Hippocampal formation (tissue), 2 donors: ENCODE measurements around the gene TPGS1.

Experiments used
- DNase-seq, 2 donors: peaks; one replicate each; lab custom pipeline; 2025; lab: John Stamatoyannopoulos, UW

TPGS1 gene

DNA sequence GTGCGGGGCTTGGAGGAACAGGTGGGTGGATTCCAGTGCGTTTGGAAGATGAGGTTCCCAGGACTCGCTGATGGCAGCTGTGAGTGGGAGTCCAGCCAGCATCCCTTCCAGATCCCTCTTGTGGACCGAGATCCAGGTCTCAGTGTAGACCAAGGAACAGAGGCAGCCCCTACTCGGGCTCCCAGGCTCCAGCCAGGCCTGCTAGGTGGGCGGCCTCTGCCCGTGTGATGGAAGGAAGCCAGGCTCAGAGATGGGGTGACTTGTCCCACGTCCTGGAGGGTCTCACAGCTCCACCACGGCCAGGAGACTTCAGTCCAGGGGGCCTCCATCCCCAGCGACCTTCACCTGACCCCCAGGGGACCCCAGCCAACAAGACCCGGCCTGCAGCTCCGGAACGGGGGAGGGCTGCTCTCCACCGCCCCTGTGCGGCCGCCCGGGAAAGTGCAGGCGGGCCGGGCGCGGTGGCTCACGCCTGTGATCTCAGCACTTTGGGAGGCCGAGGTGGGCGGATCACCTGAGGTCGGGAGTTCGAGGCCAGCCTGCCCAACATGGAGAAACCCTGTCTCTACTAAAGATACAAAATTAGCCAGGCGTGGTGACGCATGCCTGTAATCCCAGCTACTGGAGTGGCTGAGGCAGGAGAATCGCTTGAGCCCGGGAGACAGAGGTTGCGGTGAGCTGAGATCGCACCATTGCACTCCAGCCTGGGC, 11.7 kb upstream of the TPGS1 start:
- no peak for DNase-seq

DNA sequence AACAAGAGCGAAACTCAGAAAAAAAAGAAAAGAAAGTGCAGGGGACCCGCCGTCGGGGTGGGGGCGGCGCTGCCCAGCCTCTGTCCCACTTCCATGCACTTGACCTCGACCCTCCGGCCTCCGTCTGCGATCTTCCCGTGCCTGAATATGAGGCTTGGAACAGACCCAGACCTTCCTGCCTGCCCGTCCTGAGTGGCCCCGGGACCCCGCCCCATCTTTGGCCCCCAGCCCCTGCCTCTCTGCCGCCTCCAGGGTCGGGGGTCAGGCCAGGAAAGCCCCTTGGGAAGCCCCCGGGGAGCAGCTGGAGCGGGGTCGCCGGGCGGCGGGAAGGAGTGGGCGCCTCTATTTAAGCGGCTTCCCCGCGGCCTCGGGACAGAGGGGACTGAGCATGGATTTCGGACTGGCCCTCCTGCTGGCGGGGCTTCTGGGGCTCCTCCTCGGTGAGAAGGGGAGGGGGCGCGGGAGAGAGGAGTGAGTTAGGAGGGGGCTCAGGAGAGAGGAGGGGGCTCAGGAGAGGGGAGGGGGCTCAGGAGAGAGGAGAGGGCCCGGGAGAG, 11.1 kb upstream of the TPGS1 start, which contains the start of gene MADCAM1:
TSS of gene MADCAM1 (plus strand) at position 375 of the 554 bp plus-strand sequence. CDS start at position 389, 14 bp downstream.
- DNase-seq = no peak

DNA sequence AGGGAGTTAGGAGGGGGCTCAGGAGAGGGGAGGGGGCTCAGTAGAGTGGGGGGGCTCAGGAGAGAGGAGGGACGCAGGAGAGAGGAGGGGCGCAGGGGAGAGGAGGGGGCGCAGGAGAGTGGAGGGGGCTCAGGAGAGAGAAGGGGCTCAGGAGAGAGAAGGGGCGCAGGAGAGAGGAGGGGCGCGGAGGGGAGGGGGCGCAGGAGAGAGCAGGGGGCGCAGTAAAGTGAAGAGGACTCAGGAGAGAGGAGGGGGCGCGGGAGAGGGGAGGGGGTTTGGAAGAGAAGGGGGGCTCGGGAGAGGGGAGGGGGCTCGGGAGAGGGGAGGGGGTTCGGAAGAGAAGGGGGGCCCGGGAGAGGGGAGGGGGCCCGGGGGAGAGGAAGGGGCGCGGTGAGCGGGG, 10.3 kb upstream of the TPGS1 start:
- no peak for DNase-seq

DNA sequence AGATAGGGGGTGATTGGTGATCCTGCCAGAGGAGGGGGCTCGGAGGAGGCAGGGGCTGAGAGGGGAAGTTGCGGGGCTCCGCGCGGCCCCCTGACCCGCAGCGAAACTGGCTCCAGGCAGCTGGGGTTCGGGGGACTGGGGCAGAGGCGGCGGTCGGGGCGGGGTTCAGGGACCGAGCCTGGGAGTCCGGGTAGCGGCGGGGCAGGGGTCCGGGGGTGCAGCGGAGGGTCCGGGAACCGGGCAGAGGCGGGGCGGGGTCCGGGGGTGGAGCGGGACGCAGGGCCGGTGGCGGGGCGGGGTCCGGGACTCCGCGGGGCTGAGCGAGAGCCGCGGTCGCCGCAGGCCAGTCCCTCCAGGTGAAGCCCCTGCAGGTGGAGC, 9.8 kb upstream of the TPGS1 start:
- no peak for DNase-seq

DNA sequence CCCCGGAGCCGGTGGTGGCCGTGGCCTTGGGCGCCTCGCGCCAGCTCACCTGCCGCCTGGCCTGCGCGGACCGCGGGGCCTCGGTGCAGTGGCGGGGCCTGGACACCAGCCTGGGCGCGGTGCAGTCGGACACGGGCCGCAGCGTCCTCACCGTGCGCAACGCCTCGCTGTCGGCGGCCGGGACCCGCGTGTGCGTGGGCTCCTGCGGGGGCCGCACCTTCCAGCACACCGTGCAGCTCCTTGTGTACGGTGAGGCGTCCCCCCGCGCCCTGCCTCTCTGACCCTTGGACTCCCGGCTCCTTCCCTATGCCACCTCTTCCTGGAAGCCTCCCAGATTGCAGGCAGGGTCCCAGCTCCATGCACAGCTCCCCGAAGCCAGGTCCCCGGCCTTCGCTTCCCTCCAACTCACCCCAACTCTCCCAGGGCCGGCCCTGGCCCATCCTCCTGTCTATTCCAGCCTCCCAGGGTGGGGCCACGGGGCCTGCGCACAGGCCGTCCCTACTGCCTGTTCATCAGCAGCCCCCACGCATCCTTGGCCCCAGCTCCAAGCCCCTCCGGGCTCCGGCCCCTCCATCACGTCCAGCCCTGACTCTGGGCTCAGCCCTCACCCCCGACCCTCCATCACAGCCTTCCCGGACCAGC, 9.3 kb upstream of the TPGS1 start:
- no peak for DNase-seq

DNA sequence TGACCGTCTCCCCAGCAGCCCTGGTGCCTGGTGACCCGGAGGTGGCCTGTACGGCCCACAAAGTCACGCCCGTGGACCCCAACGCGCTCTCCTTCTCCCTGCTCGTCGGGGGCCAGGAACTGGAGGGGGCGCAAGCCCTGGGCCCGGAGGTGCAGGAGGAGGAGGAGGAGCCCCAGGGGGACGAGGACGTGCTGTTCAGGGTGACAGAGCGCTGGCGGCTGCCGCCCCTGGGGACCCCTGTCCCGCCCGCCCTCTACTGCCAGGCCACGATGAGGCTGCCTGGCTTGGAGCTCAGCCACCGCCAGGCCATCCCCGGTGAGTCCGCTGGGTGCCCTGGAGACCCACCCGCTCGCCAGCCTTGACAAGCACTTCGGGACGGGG, 8.8 kb upstream of the TPGS1 start:
- DNase-seq = no peak

DNA sequence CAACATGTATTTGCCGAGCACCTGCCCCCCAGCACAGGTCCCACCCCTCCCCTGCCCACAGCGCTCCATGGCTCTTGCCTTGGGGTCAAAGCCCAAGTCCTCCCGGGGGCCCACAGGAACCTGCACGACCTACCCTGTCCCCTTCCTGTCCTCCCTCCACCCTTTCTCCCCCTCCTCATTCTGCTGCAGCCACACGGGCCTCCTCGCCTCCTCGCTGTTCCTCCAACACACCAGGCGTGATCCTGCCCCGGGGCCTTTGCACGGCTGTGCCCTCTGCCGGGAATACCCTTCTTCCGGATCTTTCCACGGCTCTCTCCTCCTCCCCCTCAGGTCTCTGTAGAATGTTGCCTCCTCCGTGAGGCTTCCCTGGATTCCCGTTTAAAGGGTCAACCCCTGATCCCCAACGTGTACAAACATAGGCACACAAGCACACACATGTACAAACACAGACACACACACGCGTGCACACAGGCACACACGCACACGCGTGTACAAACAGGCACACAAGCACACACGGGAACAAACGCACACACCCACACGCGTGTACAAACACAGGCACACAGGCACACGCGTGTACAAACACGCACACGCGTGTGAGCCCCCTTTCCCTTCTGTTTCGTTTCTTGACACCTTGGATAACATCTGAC, 8.2 kb upstream of the TPGS1 start:
- DNase-seq = no peak

DNA sequence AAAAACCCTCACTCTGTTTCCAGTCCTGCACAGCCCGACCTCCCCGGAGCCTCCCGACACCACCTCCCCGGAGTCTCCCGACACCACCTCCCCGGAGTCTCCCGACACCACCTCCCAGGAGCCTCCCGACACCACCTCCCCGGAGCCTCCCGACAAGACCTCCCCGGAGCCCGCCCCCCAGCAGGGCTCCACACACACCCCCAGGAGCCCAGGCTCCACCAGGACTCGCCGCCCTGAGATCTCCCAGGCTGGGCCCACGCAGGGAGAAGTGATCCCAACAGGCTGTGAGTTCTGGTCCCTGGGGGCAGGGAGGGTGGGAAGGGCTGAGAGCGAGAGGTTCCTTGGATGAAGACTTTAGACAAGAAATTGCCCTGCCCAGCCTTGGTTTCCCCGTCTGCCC, 5.7 kb upstream of the TPGS1 start:
- DNase-seq = no peak

DNA sequence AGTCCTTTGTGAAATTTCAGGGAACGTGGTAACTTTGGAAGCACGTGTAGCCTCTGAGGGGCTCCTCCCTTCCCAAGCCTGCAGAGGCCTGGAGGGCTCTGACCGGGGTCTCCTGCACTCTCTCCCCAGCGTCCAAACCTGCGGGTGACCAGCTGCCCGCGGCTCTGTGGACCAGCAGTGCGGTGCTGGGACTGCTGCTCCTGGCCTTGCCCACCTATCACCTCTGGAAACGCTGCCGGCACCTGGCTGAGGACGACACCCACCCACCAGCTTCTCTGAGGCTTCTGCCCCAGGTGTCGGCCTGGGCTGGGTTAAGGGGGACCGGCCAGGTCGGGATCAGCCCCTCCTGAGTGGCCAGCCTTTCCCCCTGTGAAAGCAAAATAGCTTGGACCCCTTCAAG, 2.7 kb upstream of the TPGS1 start:
- DNase-seq = no peak

DNA sequence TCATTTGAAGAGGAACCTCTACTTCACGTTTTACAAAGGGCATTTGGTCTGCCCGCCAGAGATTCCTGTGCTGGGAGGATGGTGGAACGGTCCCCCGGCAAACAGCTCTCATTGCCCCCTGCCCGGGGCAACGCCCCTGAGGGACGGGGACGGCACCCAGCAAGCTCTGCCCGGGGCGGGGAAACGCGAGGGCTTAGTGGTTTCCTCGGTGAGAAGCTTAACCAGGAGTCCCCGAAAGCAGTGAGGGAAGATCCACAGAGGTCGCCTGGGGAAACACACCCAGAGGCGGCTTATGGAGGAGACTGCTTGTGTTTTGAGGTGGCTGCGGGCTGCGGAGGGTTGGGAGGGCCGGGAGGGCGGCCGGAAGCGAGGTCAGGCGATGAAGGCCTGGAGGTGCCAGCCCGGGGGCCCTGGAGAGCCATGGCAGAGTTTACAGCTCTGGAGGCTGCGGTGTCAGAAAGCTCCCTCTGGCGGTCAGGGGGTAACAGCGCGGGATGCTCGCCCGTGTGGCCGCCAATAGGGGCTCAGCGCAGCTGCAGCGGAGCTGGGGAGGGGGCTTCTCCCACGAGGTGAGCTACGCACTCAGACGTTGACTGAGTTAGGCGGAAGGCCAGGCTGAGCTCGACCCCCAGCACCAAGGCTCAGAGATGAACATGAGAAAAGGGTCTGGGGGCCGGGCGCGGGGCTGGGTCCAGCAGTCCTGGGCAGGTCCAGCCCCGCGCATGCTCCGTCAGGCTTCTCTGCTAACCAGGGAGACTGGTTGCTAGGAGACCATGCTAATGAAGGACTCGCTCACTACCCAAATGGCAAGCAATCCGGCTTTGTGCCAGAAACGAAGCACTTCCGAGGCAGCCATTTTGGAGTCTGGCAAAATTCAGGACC, 652 bp upstream of the TPGS1 start:
- peak; percentile 99 to 100 for DNase-seq

DNA sequence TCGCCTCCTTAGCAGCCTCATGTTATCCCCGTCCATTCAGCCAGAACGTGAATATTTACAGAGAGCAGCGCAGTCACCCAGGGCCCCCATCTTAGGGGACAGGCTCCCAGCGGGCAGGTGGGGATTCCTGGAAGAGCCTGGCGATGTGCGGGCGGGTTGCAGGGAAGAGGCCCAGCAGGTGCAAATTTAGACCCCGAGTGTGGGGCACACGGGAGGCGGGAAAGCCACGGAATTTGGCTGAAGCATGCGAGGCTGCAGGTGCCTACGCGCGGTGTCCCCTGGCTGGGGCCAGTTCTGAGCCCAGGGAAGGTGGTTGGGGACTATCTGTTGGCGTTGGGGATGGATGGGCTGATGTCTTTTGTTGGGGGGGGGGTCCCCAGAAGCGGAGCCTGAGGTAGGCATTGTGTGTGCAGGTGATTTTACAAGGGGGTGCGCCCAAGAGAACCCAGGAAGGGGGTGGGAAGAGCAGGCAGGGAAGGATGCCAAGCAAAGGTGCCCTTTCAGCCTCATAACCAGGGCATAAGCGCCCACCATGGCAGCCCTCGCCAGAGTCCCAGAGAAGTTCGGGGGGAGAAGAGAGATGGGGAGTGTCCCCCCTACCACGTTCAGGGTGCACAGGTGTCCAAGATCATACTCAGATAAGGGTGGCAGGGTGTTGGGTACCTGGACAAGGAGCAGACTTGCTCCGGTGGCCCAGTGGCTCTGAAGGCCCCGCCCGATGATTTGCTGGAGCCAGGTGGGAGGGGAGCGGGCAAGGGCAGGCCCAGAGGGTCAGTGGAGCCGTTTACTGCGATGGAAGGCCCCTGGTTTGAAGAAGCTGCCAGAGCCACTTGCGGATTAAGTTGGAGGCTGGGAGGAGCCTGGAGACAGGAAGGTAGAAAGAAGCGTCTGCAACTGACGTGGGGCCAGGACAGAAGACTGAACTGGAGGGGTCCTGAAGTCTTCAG, 1.2 kb downstream of the TPGS1 start:
- no peak for DNase-seq

DNA sequence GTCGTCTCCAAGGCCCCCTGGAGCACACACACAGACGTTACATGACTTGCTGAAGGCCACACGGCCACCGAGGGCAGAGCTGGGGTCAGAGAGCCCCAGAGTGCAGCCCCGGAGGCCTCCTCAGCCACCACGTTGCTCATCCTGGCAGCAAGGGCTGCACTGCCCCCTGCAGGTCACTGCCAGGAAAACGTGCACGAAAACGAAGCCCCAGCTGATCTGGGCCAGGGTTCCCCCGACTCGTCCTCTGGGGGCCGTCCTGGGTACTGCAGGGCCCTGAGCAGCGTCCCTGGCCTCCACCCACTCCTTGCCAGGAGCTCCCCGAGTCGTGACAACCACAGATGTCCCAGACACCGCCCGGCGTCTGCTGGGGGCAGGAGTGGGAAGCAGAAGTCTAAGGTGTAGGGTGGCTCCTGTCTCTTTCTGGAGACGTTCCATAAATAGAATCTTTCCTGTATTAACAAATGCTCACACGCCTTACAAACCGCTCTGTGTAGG, 3.4 kb downstream of the TPGS1 start:
- DNase-seq = peak; percentile 65 to 66

DNA sequence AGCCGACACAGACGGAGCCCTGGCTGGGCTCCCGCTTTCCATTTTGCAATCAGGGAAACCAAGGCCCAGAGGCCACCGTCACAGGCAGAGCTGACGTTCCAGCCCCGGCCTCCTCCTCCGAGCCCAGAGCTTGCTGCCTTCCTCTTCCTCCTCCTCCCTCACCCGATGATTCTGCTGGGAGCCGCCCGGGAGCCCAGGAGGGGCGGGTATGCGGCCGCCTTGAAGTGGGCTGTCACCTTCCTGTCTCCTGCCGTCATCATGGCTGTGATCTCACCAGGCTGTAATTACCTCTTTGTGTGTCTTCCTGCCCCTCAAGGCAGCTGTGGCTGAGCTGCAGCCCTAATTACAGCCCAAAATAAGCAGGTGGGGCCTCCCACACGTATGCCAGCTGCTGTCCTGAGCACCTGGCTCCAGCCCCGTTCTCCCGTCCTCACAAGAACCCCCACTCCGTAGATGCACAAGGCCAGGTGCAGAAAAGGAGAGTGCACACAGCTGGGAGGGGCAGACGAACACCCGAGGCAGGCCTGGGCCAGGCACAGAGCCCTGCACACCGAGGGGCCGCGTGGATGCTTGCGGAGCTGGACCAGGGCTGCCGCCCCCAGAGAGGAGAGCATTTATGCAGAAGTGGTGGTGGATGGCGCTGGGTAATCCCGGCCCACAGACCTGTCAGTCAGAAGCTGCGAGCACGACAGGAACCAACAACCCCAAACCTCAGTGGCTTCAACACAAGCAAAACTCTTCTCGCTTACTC, 4.0 kb downstream of the TPGS1 start:
- no peak for DNase-seq

DNA sequence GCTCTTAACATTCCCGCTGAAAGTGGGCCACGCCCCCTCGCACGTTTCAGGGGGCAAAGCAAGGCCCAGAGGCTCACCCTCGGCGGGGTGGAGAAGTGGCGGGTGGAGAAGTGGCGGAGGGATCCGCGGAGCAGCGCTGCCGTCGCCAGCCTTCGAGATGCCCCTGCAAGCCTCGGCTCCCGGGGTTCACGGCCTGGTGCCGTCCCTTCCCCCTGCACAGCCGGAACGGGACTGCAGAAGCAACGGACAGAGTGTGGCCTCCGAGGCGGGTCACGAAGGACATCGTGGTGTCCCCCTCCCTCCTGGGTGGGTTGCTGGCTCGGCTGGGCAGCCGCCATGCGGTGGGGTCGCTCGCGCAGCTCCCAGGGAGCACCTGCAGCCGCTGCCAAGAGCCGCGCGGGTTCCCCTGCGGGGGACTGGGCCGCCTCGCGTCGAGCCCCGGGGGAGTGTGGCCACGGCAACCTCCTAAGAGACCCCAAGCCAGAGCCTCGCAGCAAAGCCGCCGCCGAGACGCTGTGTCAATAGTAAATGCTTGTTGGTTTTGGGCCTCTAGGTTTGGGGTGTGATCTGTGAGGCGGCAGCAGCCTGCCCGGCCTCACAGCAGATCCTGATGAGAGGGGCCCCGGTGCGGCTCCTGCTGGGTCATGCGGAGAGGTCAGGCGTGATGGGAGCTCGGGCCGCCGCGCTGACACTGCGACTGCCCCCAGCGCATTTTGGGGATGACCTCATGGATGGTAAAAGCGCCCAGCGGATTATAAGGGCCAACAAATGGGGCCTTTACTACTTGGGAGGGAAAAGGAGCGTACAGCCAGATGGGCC, 5.5 kb downstream of the TPGS1 start:
- DNase-seq = no peak

DNA sequence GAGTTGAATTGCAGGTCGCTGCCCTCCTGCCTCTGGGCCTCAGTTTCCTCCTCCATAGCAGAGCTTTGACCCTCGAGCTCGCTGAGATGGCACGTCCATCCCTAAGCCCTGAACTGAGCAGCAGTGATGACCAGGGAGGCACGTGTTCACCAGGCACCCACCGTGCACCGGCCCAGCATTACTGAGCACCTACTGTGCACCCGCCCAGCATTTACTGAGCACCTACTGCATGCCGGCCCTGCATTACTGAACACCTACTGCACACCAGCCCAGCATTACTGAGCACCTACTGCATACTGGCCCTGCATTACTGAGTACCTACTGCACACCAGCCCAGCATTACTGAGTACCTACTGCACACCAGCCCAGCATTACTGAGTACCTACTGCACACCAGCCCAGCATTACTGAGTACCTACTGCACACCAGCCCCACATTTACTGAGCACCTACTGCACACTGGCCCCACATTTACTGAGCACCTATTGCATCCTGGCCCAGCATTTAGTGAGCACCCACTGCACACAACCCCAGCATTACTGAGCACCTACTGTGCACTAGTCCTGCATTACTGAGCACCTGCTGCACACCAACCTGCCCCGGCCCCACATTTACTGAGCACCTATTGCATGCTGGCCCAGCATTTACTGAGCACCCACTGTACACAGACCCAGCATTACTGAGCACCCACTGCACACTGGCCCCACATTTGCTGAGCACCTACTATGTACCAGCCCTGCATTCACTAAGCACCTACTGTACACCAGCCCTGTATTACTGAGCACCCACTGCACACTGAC, 6.3 kb downstream of the TPGS1 start:
- no peak for DNase-seq

DNA sequence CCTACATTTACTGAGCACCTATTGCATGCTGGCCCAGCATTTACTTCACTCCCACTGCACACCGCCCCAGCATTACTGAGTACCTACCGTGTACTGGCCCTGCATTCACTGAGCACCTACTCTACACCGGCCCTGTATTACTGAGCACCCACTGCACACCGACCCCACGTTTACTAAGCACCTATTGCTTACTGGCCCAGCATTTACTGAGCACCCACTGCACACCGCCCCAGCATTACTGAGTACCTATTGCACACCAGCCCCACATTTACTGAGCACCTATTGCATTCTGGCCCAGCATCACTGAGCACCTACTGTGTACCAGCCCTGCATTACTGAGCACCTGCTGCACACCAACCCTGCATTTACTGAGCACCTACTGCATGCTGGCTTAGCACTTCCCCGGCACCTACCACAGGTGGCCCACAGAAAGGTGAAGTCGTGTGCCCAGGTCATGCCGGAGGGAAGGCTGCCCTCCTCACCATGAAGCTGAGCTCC, 6.9 kb downstream of the TPGS1 start:
- no peak for DNase-seq

DNA sequence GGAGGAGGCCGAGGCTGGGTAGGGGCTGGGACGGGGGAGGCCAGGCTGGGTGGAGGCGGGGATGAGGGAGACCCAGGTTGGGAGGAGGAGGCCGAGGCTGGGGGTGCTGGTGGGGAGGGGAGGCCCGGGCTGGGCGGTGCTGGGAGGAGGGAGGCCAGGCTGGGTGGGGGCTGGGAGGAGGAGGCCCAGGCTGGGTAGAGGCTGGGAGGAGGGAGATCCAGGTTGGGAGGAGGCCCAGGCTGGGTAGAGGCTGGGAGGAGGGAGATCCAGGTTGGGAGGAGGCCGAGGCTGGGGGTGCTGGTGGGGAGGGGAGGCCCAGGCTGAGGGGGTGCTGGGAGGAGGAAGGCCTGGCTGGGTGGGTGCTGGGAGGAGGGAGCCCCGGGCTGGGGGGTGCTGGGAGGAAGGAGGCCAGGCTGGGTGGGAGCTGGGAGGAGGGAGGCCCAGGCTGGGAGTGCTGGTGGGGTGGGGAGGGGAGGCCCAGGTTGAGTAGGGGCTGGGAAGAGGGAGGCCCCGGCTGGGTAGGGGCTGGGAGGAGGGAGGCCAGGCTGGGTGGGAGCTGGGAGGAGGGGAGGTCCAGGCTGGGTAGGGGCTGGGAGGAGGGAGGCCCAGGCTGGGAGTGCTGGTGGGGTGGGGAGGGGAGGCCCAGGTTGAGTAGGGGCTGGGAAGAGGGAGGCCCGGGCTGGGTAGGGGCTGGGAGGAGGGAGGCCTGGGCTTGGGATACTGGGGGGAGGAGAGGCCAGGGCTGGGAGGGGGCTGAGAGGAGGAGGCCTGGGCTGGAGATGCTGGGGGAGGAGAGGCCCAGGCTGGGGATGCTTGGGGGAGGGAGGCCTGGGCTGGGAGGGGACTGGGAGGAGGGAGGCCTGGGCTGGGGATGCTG, 10.7 kb downstream of the TPGS1 start:
- DNase-seq = no peak
